A673 (cell line): ENCODE results near the gene ACSL1. TPM values are rescaled to one million over a fixed set of nuclear protein-coding genes. Genes with fewer than 3 reads are reported as not detected.
"Not testable (repeated sequence)": the region's sequence is repeated elsewhere in the genome, so short reads cannot be mapped to it uniquely, and the experiment has no call there.

Experiments used
- BruUV-seq: library from RNA; stranded (reverse); fragments of 400-500 nt; replicated peaks from 2 replicates; lab custom pipeline; 2021; lab: Mats Ljungman, UMichigan
- CTCF ChIA-PET: fragments of 300-600 bp; sonication (Branson Sonifier 250); formaldehyde crosslinking; loops from one replicate; lab custom pipeline; 2022; ENCODE audit warnings: antibody characterized with exemption; lab: Charles Lee
- POLR2A ChIA-PET: fragments of 300-600 bp; sonication (Branson Sonifier 250); formaldehyde crosslinking; loops from one replicate; lab custom pipeline; 2022; ENCODE audit warnings: antibody characterized with exemption; ENCODE audit not compliant: low non-redundant PET; lab: Charles Lee
- DNase-seq: peaks from one replicate; pipeline ENCODE4 v3.0.0-alpha.2; 2015; ENCODE audit warnings: low spot score
- H3K27ac ChIP-seq: fragments of 200-600 bp; sonication (generic); 2 replicates; pipeline ENCODE4 v1.5.1; 2016; ENCODE audit warnings: mixed run types, low read depth, mild to moderate bottlenecking, mixed read lengths, antibody characterized with exemption, low read length; ENCODE audit not compliant: poor library complexity, severe bottlenecking
- H3K27me3 ChIP-seq: fragments of 200-600 bp; sonication (generic); replicated peaks from 2 replicates; pipeline ENCODE4 v1.6.1; 2017; ENCODE audit warnings: mixed run types, low read depth, mild to moderate bottlenecking, mixed read lengths, antibody characterized with exemption, low read length; ENCODE audit not compliant: insufficient read depth, poor library complexity
- H3K36me3 ChIP-seq: fragments of 200-600 bp; sonication (generic); 2 replicates; pipeline ENCODE4 v1.6.1; 2016; ENCODE audit warnings: mixed run types, mild to moderate bottlenecking, mixed read lengths, antibody characterized with exemption, low read length; ENCODE audit not compliant: insufficient read depth, poor library complexity, severe bottlenecking
- H3K4me1 ChIP-seq: fragments of 200-600 bp; sonication (generic); 2 replicates; pipeline ENCODE4 v1.6.1; 2017; ENCODE audit warnings: mixed run types, mild to moderate bottlenecking, mixed read lengths, antibody characterized with exemption, low read length; ENCODE audit not compliant: insufficient read depth, poor library complexity, severe bottlenecking
- H3K4me3 ChIP-seq: fragments of 200-600 bp; sonication (generic); 2 replicates; pipeline ENCODE4 v1.5.1; 2016; ENCODE audit warnings: low read depth, mixed run types, mild to moderate bottlenecking, mixed read lengths, low read length; ENCODE audit not compliant: poor library complexity, severe bottlenecking
- H3K9me3 ChIP-seq: fragments of 200-600 bp; sonication (generic); 2 replicates; pipeline ENCODE4 v1.6.1; 2016; ENCODE audit warnings: mixed run types, low read depth, mild to moderate bottlenecking, mixed read lengths, antibody characterized with exemption, low read length; ENCODE audit not compliant: poor library complexity, severe bottlenecking
- CTCF ChIP-seq: fragments of 300-800, 200-600 bp; sonication (generic); conservative IDR thresholded peaks from 2 replicates; pipeline ENCODE4 v1.5.1; 2017; ENCODE audit warnings: low read depth, mild to moderate bottlenecking, antibody characterized with exemption, low read length, moderate library complexity, mixed read lengths
- EZH2 ChIP-seq: fragments of 200-600 bp; sonication (generic); IDR thresholded peaks from 2 replicates; pipeline ENCODE4 v1.6.1; 2017; ENCODE audit warnings: borderline replicate concordance, low read depth, mild to moderate bottlenecking, mixed read lengths, antibody characterized with exemption, low read length; ENCODE audit not compliant: poor library complexity, severe bottlenecking
- intact Hi-C: fragments of 100-400 bp; cut with micrococcal nuclease; formaldehyde crosslinking; loops from one replicate; pipeline ENCODE4 v1.10.0; 2022; ENCODE audit not compliant: unreplicated experiment
- total RNA-seq: library from RNA; stranded (reverse); gene quantifications from 2 replicates; pipeline ENCODE4 v1.2.3, GENCODE V29; 2021

Gene ACSL1
- total RNA-seq, 1 experiment from 2014 or later: 5.2 TPM

DNA sequence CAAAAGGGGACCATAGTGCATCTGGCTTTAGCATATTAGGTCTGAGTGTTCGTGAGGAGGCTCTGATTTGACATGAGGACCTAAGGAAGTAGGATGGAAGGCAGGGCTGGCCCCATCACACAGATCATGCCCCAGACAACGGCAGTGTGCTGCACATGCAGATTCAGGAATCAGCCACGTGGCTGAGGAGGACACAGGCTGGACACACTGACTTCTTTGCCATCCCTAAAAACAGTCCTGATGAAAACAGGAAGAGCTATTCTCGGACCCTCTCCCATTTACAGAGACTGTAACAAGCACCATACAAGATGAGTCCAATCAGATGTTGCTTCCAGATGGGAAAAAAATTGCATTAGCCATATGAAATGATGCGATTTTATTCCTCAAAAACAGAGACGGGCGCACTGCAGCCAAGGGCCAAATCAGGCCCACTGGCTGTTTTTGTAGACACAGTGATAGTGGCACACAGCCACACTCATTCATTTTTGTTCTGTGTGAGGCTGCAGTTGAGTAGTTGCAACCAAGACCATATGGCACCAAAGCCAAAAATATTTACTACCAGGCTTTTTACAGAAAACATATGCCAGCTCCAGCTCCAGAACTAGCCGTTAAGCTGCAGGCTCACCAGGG is 41.0 kb downstream of the ACSL1 start:
- ChIA-PET CTCF (no interaction called here), POLR2A (no interaction called here)
- DNase-seq: no peak

DNA sequence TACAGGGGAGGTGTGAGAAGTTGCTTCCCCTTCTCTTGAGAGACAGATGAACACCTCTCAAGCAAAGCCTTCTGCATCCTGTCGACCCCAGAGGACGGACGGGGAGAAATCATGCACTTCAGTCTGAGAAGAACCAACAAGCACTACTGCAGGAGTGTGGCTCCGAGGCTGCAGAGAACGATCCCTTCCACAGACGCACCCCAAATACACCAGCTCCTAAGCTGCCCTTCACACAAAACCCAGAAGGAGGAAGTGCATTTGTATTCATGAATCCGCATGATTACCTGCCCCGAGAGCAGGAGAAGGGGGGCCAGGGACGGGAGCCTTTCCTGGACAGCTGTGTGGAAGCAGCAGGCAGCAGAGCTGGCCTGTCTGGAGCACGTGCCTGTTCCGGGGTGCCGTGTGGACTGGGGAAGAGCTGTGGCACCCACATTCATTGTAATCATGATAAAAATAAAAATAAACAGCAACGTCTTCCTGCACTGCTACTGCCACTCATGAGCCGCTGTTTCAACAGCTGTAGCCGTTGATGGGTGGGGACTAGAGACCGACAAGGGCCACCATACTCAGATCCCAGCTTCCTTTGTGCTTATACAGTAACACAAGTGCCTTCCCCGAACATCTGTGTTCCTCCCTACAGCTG is 42.9 kb downstream of the ACSL1 start:
- no peaks in the 10 kb centered on the region for H3K27me3 ChIP-seq
- no peak for DNase-seq
- no peak overlapping the region for H3K4me3 ChIP-seq
- TF ChIP-seq CTCF (no peak), EZH2 (no peak)
- H3K4me1 ChIP-seq: no peaks in the 10 kb centered on the region
- intact Hi-C loops: no loop called here
- H3K36me3 ChIP-seq: no peaks in the 10 kb centered on the region
- no peak overlapping the region for H3K27ac ChIP-seq
- POLR2A ChIA-PET: no interaction called here
- CTCF ChIA-PET: no interaction called here
- H3K9me3 ChIP-seq: no peaks in the 10 kb centered on the region
- no TSS peak for BruUV-seq

More for the DNA sequence above, 41.0 kb downstream of the ACSL1 start:
- TF ChIP-seq EZH2: no peak
- no peak for TF ChIP-seq CTCF
- intact Hi-C loops: no loop called here
- H3K4me3 ChIP-seq: no peak overlapping the region
- H3K27me3 ChIP-seq: no peaks in the 10 kb centered on the region
- H3K27ac ChIP-seq: no peak overlapping the region
- no TSS peak for BruUV-seq
- H3K4me1 ChIP-seq: no peaks in the 10 kb centered on the region
- no peaks in the 10 kb centered on the region for H3K36me3 ChIP-seq
- no peaks in the 10 kb centered on the region for H3K9me3 ChIP-seq

GRCh38 chr4:184779160-184779559 is 46.6 kb downstream of the ACSL1 start:
- CTCF ChIA-PET, H3K4me3 ChIP-seq, H3K9me3 ChIP-seq, H3K27me3 ChIP-seq, POLR2A ChIA-PET, H3K27ac ChIP-seq, H3K36me3 ChIP-seq, DNase-seq, intact Hi-C loops, BruUV-seq, H3K4me1 ChIP-seq: not testable (repeated sequence)
